ENCODE data around the gene NINJ1.

Gene NINJ1

GRCh38 chr9:93086447-93087224 lies 47.4 kb downstream of the NINJ1 start:
- no peak for DNase-seq

- no peak for DNase-seq
These were observed 48.4 kb downstream of the NINJ1 start for GRCh38 chr9:93085676-93086075.

- DNase-seq, result no peak
These were observed 49.6 kb downstream of the NINJ1 start for GRCh38 chr9:93084471-93084881.

- no peak for DNase-seq
These were observed 50.2 kb downstream of the NINJ1 start for GRCh38 chr9:93083592-93084470.

GRCh38 chr9:93082841-93083411 lies 51.1 kb downstream of the NINJ1 start:
- DNase-seq, result no peak

- no peak for DNase-seq
These were observed 52.1 kb downstream of the NINJ1 start for GRCh38 chr9:93081931-93082330.

GRCh38 chr9:93081081-93081529 lies 52.9 kb downstream of the NINJ1 start:
- DNase-seq, result no peak

GRCh38 chr9:93080406-93080805 lies 53.6 kb downstream of the NINJ1 start:
- DNase-seq, result no peak

GRCh38 chr9:93079371-93079770 lies 54.7 kb downstream of the NINJ1 start:
- DNase-seq, result no peak

- DNase-seq, result no peak
These were observed 56.2 kb downstream of the NINJ1 start for GRCh38 chr9:93077811-93078210.

GRCh38 chr9:93077367-93077766 lies 56.7 kb downstream of the NINJ1 start:
- no peak for DNase-seq

GRCh38 chr9:93076792-93077128 lies 57.3 kb downstream of the NINJ1 start:
- no peak for DNase-seq

GRCh38 chr9:93076101-93076791 lies 57.8 kb downstream of the NINJ1 start:
- no peak for DNase-seq

- peak; percentile 12 for DNase-seq
These were observed 61.7 kb downstream of the NINJ1 start for GRCh38 chr9:93072383-93072795.
